Activated T-cell treated with anti-CD3 and anti-CD28 coated beads for 4 hours (primary cell): ENCODE data around the gene ABCA13.

Experiments used
- DNase-seq: peaks from one replicate; pipeline ENCODE4 v3.0.0-alpha.2; 2020

ABCA13 gene

GRCh38 chr7:48307041-48307714 lies 135.9 kb downstream of the ABCA13 start:
- no peak for DNase-seq

DNA sequence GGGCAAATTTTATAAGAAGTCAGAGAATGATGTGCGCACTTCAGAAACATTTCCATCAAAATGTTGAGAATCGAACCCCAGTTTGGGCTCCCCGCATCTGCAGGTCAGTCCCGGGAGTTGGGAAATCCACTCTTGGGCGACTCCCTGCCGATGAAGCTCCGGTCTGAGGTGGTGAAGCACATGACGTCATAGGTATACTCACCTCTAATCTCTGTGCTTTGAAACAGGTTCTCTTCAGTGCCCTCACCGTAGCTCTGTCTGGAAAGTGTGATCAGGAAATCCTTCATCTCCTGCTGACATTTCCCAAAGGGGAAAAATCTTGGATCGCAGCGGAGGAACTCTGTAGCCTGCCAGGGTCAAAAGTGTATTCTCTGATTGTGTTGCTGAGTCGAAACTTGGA lies 138.5 kb downstream of the ABCA13 start:
- DNase-seq: no peak

- DNase-seq: no peak
These were observed 140.3 kb downstream of the ABCA13 start for GRCh38 chr7:48311464-48312100.

- DNase-seq: no peak
These were observed 140.9 kb downstream of the ABCA13 start for GRCh38 chr7:48312151-48312550.

GRCh38 chr7:48316768-48317167 lies 145.5 kb downstream of the ABCA13 start:
- DNase-seq: no peak

GRCh38 chr7:48317360-48317759 lies 146.1 kb downstream of the ABCA13 start:
- no peak for DNase-seq

- DNase-seq: no peak
These were observed 150.2 kb downstream of the ABCA13 start for GRCh38 chr7:48321319-48322010.

- no peak for DNase-seq
These were observed 165.9 kb downstream of the ABCA13 start for GRCh38 chr7:48337012-48337621.

- no peak for DNase-seq
These were observed 166.5 kb downstream of the ABCA13 start for GRCh38 chr7:48337781-48338180.

DNA sequence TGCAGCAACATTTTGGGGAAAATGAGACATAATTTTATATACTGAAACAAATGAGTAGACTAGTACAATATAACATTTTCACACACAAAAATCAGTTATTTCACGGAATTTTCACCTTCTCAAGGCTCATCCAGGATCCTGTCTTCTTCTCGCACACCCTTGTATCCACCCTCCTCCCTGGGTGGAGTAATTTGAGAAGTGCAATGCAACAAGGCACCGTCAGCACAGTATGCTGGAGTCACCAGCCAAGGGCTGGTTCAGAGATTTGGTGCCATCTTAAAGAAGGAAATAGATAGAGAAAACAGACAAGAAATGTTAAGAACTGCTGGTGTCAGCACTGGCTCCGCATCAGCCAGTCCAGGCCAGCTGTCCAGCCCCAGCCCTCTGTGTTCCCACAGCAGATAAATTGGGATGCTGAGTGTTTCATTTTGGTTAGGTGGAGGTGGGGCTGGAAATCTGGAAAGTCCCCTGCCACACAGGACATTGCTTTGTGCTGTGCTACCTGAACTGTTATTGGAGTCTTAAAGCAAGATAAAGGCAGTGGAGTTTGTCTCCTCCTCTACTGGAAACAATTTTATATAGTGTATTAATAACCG lies 176.1 kb downstream of the ABCA13 start:
- DNase-seq: no peak

DNA sequence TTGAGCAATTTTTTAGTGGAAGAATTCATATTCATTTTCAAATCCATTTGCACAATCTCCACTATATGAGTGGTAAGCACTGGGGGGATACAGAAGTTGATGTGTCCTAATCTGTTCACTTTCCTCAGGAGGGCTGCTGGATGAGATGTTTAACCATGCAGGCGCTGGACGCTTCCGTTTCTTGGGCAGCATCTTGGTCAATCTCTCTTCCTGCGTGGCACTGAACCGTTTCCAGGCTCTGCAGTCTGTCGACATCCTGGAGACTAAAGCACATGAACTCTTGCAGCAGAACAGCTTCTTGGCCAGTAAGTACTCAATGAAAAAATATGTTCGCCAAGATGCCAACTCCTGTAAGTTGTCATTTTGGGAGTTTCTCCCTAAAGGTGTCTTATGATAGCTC lies 179.3 kb downstream of the ABCA13 start:
- no peak for DNase-seq

- no peak for DNase-seq
These were observed 180.6 kb downstream of the ABCA13 start for GRCh38 chr7:48351900-48352299.

GRCh38 chr7:48355346-48355745 lies 184.1 kb downstream of the ABCA13 start:
- no peak for DNase-seq

DNA sequence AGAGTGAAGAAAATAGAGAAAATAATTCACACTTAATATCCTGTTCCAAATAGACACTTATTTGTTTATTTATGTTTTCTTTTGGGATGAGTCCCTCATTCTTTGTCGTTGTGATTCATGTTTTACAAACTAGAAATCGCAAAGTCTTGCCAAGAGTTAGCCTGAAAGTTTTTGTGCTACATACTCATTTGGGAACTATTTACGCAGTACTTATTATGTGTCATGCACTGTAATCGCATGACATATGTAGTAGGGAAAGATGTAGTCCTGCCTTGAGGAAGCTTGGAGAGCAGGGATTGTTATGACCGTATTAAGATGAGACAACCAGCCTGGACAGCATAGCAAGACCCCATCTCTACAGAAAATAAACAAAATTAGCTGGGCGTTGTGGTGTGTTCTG lies 189.3 kb downstream of the ABCA13 start:
- no peak for DNase-seq

- no peak for DNase-seq
These were observed 191.9 kb downstream of the ABCA13 start for GRCh38 chr7:48363174-48363573.

GRCh38 chr7:48365010-48365409 lies 193.8 kb downstream of the ABCA13 start:
- DNase-seq: no peak

GRCh38 chr7:48366096-48366495 lies 194.8 kb downstream of the ABCA13 start:
- DNase-seq: no peak

DNA sequence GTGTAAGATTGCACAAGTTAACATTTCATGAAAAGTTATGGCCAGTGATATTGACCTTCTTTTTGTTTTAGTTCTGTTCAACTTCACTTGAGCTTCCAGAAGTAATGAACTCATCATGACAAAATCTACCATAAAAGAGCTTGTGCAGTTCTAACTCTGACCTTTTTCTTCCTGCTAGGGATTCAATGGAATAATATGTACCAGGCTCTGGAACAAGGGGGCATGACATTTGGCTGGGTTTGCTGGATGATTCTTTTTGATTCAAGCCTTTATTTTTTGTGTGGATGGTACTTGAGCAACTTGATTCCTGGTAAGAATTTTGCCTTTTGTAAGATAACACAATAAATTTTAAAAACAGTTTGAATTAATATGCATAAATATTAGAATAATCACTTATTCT lies 205.0 kb downstream of the ABCA13 start:
- DNase-seq: no peak

- no peak for DNase-seq
These were observed 209.7 kb downstream of the ABCA13 start for GRCh38 chr7:48380921-48381320.

- no peak for DNase-seq
These were observed 210.3 kb downstream of the ABCA13 start for GRCh38 chr7:48381571-48381970.

DNA sequence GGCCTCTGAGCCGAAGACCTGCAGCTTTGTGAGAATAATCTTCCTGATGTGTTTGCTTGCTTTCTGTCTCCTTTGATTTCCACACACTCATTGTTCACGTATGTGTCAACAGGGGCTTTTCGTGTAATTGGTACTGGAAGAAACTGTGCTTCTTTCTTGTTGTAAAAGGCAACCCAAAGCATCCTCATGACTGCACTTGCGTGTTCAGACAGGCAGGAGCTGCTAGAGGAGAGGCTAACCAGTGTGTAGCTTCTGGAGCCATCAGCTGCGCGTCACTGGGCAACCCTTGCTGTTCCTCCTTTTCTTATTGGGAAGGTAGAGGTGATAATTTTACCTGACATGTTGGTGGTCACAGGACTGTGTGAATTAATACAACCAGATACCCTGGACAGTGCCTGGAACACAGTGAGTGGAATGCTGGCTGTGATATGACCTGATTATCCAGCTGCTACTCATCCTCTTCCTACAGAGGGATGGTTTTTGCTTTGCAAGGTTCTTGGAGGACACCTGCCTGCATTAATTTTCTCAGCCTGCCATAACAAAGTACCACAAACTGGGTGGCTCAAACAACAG lies 213.0 kb downstream of the ABCA13 start:
- no peak for DNase-seq

- no peak for DNase-seq
These were observed 216.7 kb downstream of the ABCA13 start for GRCh38 chr7:48387932-48388331.

- no peak for DNase-seq
These were observed 217.7 kb downstream of the ABCA13 start for GRCh38 chr7:48388911-48389310.
